Astrocyte (in vitro differentiated cells and primary cell): ENCODE data around the gene CDHR2. TPM values are rescaled to one million over a fixed set of nuclear protein-coding genes. Genes with fewer than 3 reads are reported as not detected.

ENCODE experiments used
- DNase-seq: peaks from one replicate; pipeline ENCODE4 v3.0.0-alpha.2; 2010; ENCODE audit warnings: low read depth
- FAIRE-seq: peaks from 2 replicates; lab custom pipeline; 2011; peaks lifted over from hg19 to GRCh38; lab: Jason Lieb, UNC
- H2AFZ ChIP-seq: 2 replicates; pipeline ENCODE4 v1.6.0; 2012; ENCODE audit warnings: low read depth, low read length, inconsistent platforms
- H3K27ac ChIP-seq: 2 replicates; pipeline ENCODE4 v1.5.1; 2011; ENCODE audit warnings: low read depth, low read length, inconsistent platforms
- H3K27me3 ChIP-seq: 2 replicates; pipeline ENCODE4 v1.6.0; 2011; ENCODE audit warnings: low read length, inconsistent platforms; ENCODE audit not compliant: insufficient read depth
- H3K36me3 ChIP-seq: 2 replicates; pipeline ENCODE4 v1.5.1; 2011; ENCODE audit warnings: low read length, inconsistent platforms; ENCODE audit not compliant: insufficient read depth
- H3K4me1 ChIP-seq: 2 replicates; pipeline ENCODE4 v1.5.1; 2011; ENCODE audit warnings: low read length, inconsistent platforms; ENCODE audit not compliant: insufficient read depth
- H3K4me2 ChIP-seq: 2 replicates; pipeline ENCODE4 v1.6.0; 2012; ENCODE audit warnings: low read length, inconsistent platforms
- H3K4me3 ChIP-seq: 2 replicates; pipeline ENCODE4 v1.5.1; 2011; ENCODE audit warnings: low read depth, mild to moderate bottlenecking, low read length, inconsistent platforms; ENCODE audit not compliant: insufficient read depth
- H3K79me2 ChIP-seq: 2 replicates; pipeline ENCODE4 v1.6.0; 2012; ENCODE audit warnings: mild to moderate bottlenecking, low read length, inconsistent platforms; ENCODE audit not compliant: insufficient read depth
- H3K9ac ChIP-seq: 2 replicates; pipeline ENCODE4 v1.6.0; 2012; ENCODE audit warnings: mild to moderate bottlenecking, low read length, inconsistent platforms
- H3K9me3 ChIP-seq: 2 replicates; pipeline ENCODE4 v1.5.1; 2012; ENCODE audit warnings: low read depth, mild to moderate bottlenecking, low read length, inconsistent platforms; ENCODE audit not compliant: insufficient read depth
- H4K20me1 ChIP-seq: 2 replicates; pipeline ENCODE4 v1.6.0; 2012; ENCODE audit warnings: low read length, inconsistent platforms; ENCODE audit not compliant: insufficient read depth
- H3K27ac Mint-ChIP-seq: one replicate; pipeline ENCODE4 v1.8.0; 2021; ENCODE audit warnings: mild to moderate bottlenecking, mixed read lengths; ENCODE audit not compliant: unreplicated experiment
- H3K27me3 Mint-ChIP-seq: one replicate; pipeline ENCODE4 v1.8.0; 2021; ENCODE audit warnings: low read depth, mixed read lengths; ENCODE audit not compliant: unreplicated experiment
- H3K36me3 Mint-ChIP-seq: one replicate; pipeline ENCODE4 v1.8.0; 2021; ENCODE audit warnings: low read depth, mixed read lengths; ENCODE audit not compliant: unreplicated experiment
- H3K4me1 Mint-ChIP-seq: one replicate; pipeline ENCODE4 v1.8.0; 2021; ENCODE audit warnings: low read depth, mixed read lengths; ENCODE audit not compliant: unreplicated experiment
- H3K4me3 Mint-ChIP-seq: one replicate; pipeline ENCODE4 v1.8.0; 2021; ENCODE audit warnings: mild to moderate bottlenecking, moderate library complexity, mixed read lengths; ENCODE audit not compliant: unreplicated experiment
- H3K9me3 Mint-ChIP-seq: one replicate; pipeline ENCODE4 v1.8.0; 2021; ENCODE audit warnings: mild to moderate bottlenecking, mixed read lengths; ENCODE audit not compliant: unreplicated experiment
- EZH2 ChIP-seq: IDR thresholded peaks from 2 replicates; pipeline ENCODE4 v1.6.1; 2012; ENCODE audit warnings: mild to moderate bottlenecking, low read length, inconsistent platforms; ENCODE audit not compliant: insufficient read depth
- microRNA-seq: library from miRNA; unstranded; fragments of <30 nt; microRNA quantifications from one replicate; pipeline ENCODE4 v1.2.0, GENCODE V29; 2020
- total RNA-seq: library from RNA; stranded (reverse); gene quantifications from 2 replicates; pipeline ENCODE4 v1.2.1, GENCODE V29; 2021
- TF ChIP-seq, protein P1 (sequence below): IDR thresholded peaks from 2 replicates; pipeline ENCODE4 v1.5.1; 2011; ENCODE audit warnings: low read depth, mild to moderate bottlenecking, inconsistent platforms, low read length, moderate library complexity; ENCODE audit not compliant: insufficient read depth

The CDHR2 gene
- total RNA-seq, 1 donor from 2014 or later, result 0.43 TPM

DNA sequence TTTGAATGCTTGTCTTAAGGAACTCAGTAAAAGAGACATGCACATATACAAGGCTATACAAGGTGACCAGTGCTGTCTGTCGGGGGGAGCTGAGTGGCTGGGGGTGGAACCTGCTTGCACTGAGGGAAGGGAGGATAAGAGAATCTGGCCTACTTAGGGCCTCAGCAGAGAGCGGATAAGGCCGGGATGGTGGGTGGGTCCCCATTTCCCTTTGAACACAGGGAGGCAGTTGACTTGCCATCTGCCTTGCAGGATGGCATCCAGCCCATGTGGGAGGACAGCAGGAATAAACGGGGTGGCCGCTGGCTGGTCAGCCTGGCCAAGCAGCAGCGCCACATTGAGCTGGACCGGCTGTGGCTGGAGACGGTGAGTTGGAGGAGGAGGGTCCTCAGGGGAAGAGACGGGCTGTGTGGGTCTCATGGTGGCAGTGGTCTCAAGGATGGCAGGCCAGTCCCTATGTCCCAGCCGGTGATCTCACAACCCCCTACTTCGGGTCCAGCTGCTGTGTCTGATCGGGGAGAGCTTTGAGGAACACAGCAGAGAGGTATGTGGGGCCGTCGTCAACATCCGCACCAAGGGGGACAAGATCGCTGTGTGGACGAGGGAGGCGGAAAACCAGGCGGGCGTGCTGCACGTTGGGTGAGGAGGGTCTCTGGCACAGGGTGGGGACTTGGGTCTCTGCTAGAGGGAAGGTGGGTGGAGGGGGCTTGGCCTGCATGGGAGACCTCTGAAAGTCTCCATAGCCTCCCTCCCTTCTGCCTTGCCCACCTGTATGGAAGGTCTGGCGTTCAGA, 95.9 kb downstream of the CDHR2 start:
- no peaks in the 10 kb centered on the region for H3K36me3 Mint-ChIP-seq
- H3K4me3 Mint-ChIP-seq, result no peak overlapping the region
- Histone ChIP-seq H3K27me3 (no peaks in the 10 kb centered on the region), H3K4me2 (no peak overlapping the region), H3K79me2 (peaks cover 23% of the 10 kb centered on the region), H3K27ac (no peak overlapping the region), H4K20me1 (peaks cover 19% of the 10 kb centered on the region), H3K9ac (no peak overlapping the region), H2AFZ (no peak overlapping the region), H3K4me3 (no peak overlapping the region), H3K36me3 (no peaks in the 10 kb centered on the region), H3K9me3 (no peaks in the 10 kb centered on the region), H3K4me1 (peaks cover 17% of the 10 kb centered on the region)
- H3K27ac Mint-ChIP-seq, result no peak overlapping the region
- peaks cover 12% of the 10 kb centered on the region for H3K4me1 Mint-ChIP-seq
- no peaks in the 10 kb centered on the region for H3K9me3 Mint-ChIP-seq
- no peak for TF ChIP-seq EZH2
- TF ChIP-seq, protein P1, sequence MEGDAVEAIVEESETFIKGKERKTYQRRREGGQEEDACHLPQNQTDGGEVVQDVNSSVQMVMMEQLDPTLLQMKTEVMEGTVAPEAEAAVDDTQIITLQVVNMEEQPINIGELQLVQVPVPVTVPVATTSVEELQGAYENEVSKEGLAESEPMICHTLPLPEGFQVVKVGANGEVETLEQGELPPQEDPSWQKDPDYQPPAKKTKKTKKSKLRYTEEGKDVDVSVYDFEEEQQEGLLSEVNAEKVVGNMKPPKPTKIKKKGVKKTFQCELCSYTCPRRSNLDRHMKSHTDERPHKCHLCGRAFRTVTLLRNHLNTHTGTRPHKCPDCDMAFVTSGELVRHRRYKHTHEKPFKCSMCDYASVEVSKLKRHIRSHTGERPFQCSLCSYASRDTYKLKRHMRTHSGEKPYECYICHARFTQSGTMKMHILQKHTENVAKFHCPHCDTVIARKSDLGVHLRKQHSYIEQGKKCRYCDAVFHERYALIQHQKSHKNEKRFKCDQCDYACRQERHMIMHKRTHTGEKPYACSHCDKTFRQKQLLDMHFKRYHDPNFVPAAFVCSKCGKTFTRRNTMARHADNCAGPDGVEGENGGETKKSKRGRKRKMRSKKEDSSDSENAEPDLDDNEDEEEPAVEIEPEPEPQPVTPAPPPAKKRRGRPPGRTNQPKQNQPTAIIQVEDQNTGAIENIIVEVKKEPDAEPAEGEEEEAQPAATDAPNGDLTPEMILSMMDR, result no peak
- FAIRE-seq, result no peak
- H3K27me3 Mint-ChIP-seq, result peaks cover 11% of the 10 kb centered on the region
- DNase-seq, result no peak

Small RNA genes within 50 kb of the gene (microRNA-seq; reads per million reads assigned to microRNA genes)
- gene MIR4281, result not detected

Other genes starting within 250 kb of the CDHR2 start
- 163 and 164 TPM in 2 replicates for gene KIAA1191, start 187.6 kb upstream of the CDHR2 start, total RNA-seq
- 13.2 and 14.3 TPM in 2 replicates for gene ARL10, start 183.9 kb upstream of the CDHR2 start, total RNA-seq
- gene NOP16, start 160.7 kb upstream of the CDHR2 start, total RNA-seq, result 39.3 and 46.3 TPM in 2 replicates
- 103 and 108 TPM in 2 replicates for gene HIGD2A, start 160.6 kb upstream of the CDHR2 start, total RNA-seq
- 89.2 and 117 TPM in 2 replicates for gene CLTB, start 132.8 kb upstream of the CDHR2 start, total RNA-seq
- 56.2 and 58.5 TPM in 2 replicates for gene FAF2, start 101.0 kb upstream of the CDHR2 start, total RNA-seq
- gene RNF44, start 11.9 kb upstream of the CDHR2 start, total RNA-seq, result 47.8 and 59.8 TPM in 2 replicates
- 6.8 and 8.2 TPM in 2 replicates for gene GPRIN1, start 60.8 kb downstream of the CDHR2 start, total RNA-seq
- 2.7 and 3.4 TPM in 2 replicates for gene SNCB, start 81.2 kb downstream of the CDHR2 start, total RNA-seq
- not detected in 2 replicates for gene EIF4E1B, start 81.3 kb downstream of the CDHR2 start, total RNA-seq
- gene TSPAN17, start 98.1 kb downstream of the CDHR2 start, total RNA-seq, result 56.5 and 57.2 TPM in 2 replicates